Effector memory CD4-positive, alpha-beta T cell (primary cell): ENCODE measurements around the gene PPP1R13B.

ENCODE experiments used
- DNase-seq, 3 donors: peaks; one replicate each; pipeline ENCODE4 v3.0.0-alpha.2; 2020
- H3K27ac ChIP-seq: 2 replicates; pipeline ENCODE4 v1.7.0; 2013; ENCODE audit warnings: mild to moderate bottlenecking, low read length, moderate library complexity; ENCODE audit not compliant: insufficient read depth, poor library complexity, severe bottlenecking
- H3K27me3 ChIP-seq: replicated peaks from 2 replicates; pipeline ENCODE4 v1.7.0; 2013; ENCODE audit warnings: mild to moderate bottlenecking, low read length; ENCODE audit not compliant: insufficient read depth, control insufficient read depth, poor library complexity, severe bottlenecking
- H3K36me3 ChIP-seq: 2 replicates; pipeline ENCODE4 v1.7.0; 2013; ENCODE audit warnings: mild to moderate bottlenecking, low read length, moderate library complexity; ENCODE audit not compliant: control insufficient read depth, insufficient read depth
- H3K4me1 ChIP-seq: 2 replicates; pipeline ENCODE4 v1.7.0; 2013; ENCODE audit warnings: low read length, mild to moderate bottlenecking; ENCODE audit not compliant: control insufficient read depth, insufficient read depth, poor library complexity, severe bottlenecking
- H3K4me3 ChIP-seq: 2 replicates; pipeline ENCODE4 v1.7.0; 2013; ENCODE audit warnings: low read length, low read depth, mild to moderate bottlenecking; ENCODE audit not compliant: insufficient read depth, poor library complexity, severe bottlenecking
- H3K9me3 ChIP-seq: 2 replicates; pipeline ENCODE4 v1.7.0; 2013; ENCODE audit warnings: mild to moderate bottlenecking, low read length, moderate library complexity; ENCODE audit not compliant: control insufficient read depth

PPP1R13B gene

GRCh38 chr14:103716091-103716801 lies 131.1 kb downstream of the PPP1R13B start:
- Histone ChIP-seq H3K27ac (peak overlapping the region; percentile 37), H3K36me3 (no peaks in the 10 kb centered on the region), H3K27me3 (no peaks in the 10 kb centered on the region), H3K4me3 (peak overlapping the region; percentile 66), H3K9me3 (no peaks in the 10 kb centered on the region), H3K4me1 (peaks cover 9% of the 10 kb centered on the region)
- no peak for DNase-seq

DNA sequence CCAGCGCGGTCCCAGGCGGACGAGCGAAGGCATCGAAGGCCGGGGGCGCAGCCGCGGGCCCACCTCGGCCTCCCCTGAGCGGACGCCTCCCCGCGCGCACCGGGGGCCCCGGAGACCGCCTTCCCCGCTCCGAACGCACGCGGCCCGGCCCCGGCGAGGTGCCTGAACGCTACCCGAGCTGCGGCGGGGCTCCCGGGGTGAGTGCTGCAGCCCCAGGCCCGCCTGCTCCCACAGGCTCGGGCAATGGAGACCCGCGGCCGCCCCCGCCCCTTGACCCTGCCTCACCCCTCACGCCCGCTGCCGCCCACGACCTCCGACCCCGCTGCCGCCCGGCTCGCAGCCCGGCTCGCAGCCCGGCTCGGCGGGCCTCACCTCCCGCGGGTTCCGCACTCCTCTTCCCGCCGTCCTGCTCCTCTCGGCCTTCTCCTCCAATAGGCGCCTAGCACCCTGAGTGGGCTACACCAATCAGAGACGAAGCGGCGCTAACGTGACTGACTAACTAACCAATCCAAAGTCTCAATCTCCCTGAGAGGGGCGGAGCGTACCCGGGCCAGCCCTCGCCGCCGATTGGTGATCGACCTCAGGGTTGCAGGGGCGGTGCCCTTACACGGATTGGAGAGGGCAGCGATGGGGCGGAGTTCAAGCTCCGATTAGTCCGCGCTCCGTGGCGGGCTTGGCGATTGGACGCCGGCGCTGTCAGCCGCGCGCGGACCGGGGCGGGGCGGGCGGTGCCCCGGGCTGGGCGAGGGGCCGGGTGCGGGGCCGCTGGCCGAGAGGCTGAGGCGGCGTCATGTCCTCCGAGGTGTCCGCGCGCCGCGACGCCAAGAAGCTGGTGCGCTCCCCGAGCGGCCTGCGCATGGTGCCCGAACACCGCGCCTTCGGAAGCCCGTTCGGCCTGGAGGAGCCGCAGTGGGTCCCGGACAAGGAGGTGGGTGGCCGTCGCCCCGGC lies 132.0 kb downstream of the PPP1R13B start, which contains the start of the genes XRCC3 and ZFYVE21:
TSS of gene XRCC3 (minus strand) at position 400 of the 949 bp plus-strand sequence. CDS start 4,364 bp downstream, outside the sequence.
TSS of gene ZFYVE21 (plus strand) at position 759 of the 949 bp plus-strand sequence. CDS start at position 791, 32 bp downstream.
- Histone ChIP-seq H3K9me3 (no peaks in the 10 kb centered on the region), H3K27ac (peak within 1 kb of the TSS; percentile 37), H3K27me3 (no peaks in the 10 kb centered on the region), H3K36me3 (no peaks in the 10 kb centered on the region), H3K4me3 (peak within 1 kb of the TSS; percentile 66), H3K4me1 (peaks cover 9% of the 10 kb centered on the region)
- DNase-seq = peak; percentile 99

DNA sequence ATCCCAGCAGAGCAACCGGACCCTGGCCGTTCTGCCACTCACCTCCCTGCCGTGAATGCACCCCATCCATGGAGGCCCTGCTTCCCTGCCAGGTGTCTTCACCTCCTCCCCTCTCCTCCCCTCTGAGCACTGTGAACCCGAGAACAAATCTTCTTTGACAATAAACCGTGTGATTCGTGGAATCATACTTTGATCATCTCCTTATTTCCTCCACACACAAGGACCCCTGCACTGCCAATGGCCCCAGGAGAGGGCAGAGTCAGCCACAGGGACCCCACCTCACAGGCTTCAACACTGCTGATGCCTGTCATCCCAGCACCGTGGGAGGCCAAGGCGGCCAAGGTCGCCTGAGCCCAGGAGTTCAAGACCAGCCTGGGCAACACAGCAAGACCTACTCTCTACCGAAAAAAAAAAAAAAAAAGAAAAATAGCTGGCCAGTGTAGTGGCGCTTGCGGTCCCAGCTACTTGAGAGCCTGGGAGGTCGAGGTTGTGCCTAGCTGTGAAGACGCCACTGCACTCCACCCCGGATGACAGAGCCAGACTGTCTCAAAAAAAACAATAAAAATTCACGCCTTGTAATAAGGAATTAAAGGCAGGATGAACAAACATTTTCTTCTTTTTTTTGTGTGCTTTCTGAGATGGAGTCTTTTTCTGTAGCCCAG lies 133.2 kb downstream of the PPP1R13B start:
- no peak for DNase-seq
- Histone ChIP-seq H3K4me3 (peak overlapping the region; percentile 58), H3K27ac (no peak overlapping the region), H3K36me3 (no peaks in the 10 kb centered on the region), H3K9me3 (no peaks in the 10 kb centered on the region), H3K4me1 (peaks cover 9% of the 10 kb centered on the region), H3K27me3 (no peaks in the 10 kb centered on the region)

DNA sequence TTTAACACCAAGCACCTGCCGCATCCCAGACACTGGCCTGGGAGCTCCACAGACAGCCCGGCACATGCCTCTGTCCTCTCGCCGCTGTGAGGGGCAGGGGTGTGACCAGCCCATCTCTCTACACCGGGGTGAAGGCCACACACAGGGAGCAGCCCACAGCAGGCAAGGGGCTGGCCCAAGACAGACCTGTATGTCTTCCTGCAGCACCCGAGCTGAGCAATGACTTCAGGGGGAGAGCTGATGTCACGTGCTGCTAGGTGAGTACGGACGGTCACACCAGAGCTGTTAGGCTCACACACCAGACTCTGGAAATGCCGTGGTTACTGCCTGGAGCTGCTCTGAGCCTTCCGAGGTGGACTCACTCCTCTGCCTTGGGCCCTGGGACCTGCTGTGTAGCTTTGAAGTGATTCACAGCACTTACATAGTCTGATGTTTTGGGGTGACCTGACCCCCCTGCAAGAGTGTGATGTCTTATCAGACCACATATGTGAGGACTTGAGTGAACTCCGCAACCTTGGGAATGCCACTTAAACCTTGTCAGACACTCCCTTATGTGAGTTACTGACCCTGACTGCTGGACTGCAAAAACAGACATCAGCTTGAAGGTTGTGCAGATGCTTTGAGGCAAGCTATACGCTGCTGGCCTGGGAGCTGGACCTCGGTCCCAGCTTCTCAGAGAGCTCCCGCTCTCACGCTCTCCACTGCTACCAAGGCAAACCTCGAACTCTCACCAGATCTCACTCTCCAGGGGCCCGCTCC lies 133.9 kb downstream of the PPP1R13B start:
- Histone ChIP-seq H3K36me3 (no peaks in the 10 kb centered on the region), H3K9me3 (no peaks in the 10 kb centered on the region), H3K27ac (no peak overlapping the region), H3K4me3 (no peak overlapping the region), H3K27me3 (no peaks in the 10 kb centered on the region), H3K4me1 (peaks cover 9% of the 10 kb centered on the region)
- no peak for DNase-seq

GRCh38 chr14:103712633-103713247 lies 134.6 kb downstream of the PPP1R13B start:
- Histone ChIP-seq H3K4me3 (no peak overlapping the region), H3K27ac (no peak overlapping the region), H3K9me3 (no peaks in the 10 kb centered on the region), H3K4me1 (peaks cover 9% of the 10 kb centered on the region), H3K36me3 (no peaks in the 10 kb centered on the region), H3K27me3 (no peaks in the 10 kb centered on the region)
- DNase-seq = no peak

- DNase-seq = no peak
- Histone ChIP-seq H3K27me3 (no peaks in the 10 kb centered on the region), H3K36me3 (no peaks in the 10 kb centered on the region), H3K4me3 (no peak overlapping the region), H3K9me3 (no peaks in the 10 kb centered on the region), H3K27ac (no peak overlapping the region), H3K4me1 (peaks cover 6% of the 10 kb centered on the region)
Measured at GRCh38 chr14:103711516-103712431, 135.6 kb downstream of the PPP1R13B start.

GRCh38 chr14:103710771-103711377 lies 136.5 kb downstream of the PPP1R13B start:
- no peak overlapping the region for H3K27ac ChIP-seq
- no peaks in the 10 kb centered on the region for H3K27me3 ChIP-seq
- no peaks in the 10 kb centered on the region for H3K9me3 ChIP-seq
- peaks cover 3% of the 10 kb centered on the region for H3K36me3 ChIP-seq
- H3K4me1 ChIP-seq = no peaks in the 10 kb centered on the region
- no peak overlapping the region for H3K4me3 ChIP-seq
- DNase-seq = no peak

DNA sequence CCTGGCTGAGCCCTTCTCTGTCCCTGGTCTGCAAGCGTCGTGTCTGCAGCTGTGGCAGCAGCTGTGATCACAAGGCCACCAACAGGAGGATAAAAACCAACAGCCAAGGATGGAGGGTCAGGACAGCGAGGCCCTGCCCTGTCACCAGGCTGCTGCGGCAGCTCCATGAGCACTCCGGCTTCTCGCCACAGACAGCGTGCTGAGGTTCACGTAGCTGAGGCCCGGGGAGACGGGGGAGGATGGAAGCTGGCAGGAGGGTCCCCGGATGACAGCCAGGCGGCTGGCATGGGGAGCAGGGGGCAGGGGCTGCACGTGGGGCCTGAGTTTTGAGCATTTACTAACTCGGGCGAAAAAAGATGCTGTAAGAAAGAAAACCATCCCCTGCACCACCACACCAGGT lies 137.6 kb downstream of the PPP1R13B start:
- H3K4me1 ChIP-seq = no peaks in the 10 kb centered on the region
- no peak overlapping the region for H3K27ac ChIP-seq
- H3K27me3 ChIP-seq = no peaks in the 10 kb centered on the region
- no peaks in the 10 kb centered on the region for H3K9me3 ChIP-seq
- H3K4me3 ChIP-seq = no peak overlapping the region
- DNase-seq = no peak
- H3K36me3 ChIP-seq = peaks cover 3% of the 10 kb centered on the region
